Activated CD4-positive, CD25-positive, alpha-beta regulatory T cell treated with anti-CD3 and anti-CD28 coated beads, Interleukin-2, amount 50 U/mL, for 72 hours (primary cell): ENCODE measurements around the gene NUP85.
"Not testable (repeated sequence)": the region's sequence is repeated elsewhere in the genome, so short reads cannot be mapped to it uniquely, and the experiment has no call there.

Experiments
- DNase-seq: peaks from one replicate; pipeline ENCODE4 v3.0.0; 2021

The NUP85 gene

GRCh38 chr17:75242461-75243042 lies 37.1 kb downstream of the NUP85 start:
- DNase-seq: no peak

GRCh38 chr17:75244133-75244866 lies 38.8 kb downstream of the NUP85 start:
- DNase-seq: no peak

DNA sequence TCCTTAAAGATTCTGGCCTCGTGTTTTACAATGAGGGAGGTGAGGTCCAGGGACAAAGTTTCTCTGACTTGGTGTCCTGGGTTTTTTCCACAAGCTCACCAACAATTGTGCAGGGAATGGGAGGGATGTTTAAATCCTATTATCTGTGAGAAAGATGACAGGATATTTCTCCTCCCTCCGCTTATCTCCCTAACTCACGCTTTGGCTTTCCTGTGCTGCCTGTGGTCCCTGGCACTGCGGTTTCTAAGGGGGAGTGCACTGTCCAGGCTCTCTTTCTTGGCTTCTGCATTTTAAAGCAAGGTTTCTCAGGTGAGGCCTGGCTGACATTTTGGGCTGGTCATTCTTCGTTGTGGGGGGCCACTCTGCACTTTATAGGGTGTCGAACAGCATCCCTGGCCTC lies 39.5 kb downstream of the NUP85 start:
- DNase-seq: no peak

DNA sequence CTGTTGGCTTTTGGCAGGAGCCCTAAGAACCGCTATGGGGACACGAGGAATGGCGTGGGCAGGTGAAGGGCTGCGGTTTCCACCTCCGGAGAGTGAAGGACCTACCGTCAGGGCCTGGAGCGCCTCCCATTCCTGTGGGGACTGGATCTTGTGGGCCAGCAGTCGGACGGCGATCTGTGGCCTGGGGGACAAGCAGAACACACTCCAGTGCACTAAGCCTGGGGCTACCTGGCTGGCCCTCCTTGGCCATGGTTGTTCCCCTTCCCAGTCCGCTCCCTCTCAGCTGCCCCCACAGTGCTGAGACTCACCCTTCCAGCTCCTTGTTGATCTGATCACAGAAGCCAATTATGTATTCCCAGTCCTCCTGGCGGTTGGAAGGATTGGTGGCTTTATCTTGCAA lies 40.9 kb downstream of the NUP85 start:
- no peak for DNase-seq

DNA sequence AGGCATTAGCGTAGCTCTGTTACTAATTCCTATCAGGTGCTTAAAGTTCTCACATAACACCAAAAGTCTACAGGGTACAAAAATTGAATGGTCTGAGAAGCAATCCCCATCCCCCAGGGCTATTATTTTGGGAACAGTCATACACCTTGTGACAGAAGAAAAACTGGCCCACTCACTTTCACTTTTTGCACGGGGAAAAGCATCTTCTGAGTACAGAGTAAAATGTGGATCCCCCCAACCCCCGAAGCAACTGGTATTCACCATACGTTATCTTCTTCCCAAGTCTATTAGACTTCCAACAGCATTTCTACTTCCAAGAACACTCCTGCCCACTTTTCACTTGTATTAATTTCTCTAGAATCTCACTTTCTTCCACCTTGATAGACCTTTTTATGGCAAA lies 44.1 kb downstream of the NUP85 start:
- DNase-seq: no peak

DNA sequence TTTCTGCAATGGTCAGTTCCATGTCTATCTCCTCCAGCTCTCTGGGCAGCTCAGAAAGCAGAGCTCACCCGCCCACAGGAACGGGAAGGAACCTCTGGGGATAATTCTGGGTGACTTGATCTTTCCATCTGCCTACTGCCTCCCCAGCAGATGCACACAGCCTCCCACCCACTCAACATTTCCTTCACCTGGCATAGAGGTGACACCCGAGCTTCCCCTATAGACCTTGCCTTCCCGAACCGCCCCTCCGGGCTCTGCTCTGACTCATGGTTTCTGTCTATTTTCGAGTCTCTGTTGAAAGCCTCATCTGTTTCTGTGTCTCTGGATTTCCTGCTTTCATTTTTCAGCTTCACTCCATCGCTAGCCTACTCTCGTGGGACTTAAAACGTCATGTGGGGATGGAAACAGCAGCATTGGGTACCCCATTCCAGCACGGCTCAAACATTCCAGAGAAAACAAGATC lies 44.6 kb downstream of the NUP85 start:
- DNase-seq: peak; percentile 56

GRCh38 chr17:75252039-75252816 lies 46.7 kb downstream of the NUP85 start:
- no peak for DNase-seq

- not testable (repeated sequence) for DNase-seq
Observed at GRCh38 chr17:75255954-75256698, 50.6 kb downstream of the NUP85 start.

DNA sequence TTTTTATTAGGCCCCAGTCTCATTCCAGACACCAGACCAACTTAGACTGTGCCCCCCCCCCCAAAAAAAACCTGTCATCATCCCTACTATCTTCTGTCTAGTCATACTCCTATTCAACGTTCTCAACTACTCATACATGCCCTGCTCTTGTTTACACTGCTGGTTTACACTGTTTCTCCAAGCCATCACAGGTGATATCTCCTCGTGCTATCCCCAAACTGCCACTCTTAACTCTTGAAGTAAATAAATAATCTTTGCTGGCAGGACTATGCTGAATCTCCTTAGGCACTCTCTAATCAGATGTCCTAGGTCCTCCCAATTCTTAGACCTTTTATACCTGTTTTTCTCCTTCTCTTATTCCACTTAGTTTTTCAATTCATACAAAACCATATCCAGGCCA lies 51.7 kb downstream of the NUP85 start:
- DNase-seq: not testable (repeated sequence)

GRCh38 chr17:75260641-75261335 lies 55.3 kb downstream of the NUP85 start:
- DNase-seq: no peak

DNA sequence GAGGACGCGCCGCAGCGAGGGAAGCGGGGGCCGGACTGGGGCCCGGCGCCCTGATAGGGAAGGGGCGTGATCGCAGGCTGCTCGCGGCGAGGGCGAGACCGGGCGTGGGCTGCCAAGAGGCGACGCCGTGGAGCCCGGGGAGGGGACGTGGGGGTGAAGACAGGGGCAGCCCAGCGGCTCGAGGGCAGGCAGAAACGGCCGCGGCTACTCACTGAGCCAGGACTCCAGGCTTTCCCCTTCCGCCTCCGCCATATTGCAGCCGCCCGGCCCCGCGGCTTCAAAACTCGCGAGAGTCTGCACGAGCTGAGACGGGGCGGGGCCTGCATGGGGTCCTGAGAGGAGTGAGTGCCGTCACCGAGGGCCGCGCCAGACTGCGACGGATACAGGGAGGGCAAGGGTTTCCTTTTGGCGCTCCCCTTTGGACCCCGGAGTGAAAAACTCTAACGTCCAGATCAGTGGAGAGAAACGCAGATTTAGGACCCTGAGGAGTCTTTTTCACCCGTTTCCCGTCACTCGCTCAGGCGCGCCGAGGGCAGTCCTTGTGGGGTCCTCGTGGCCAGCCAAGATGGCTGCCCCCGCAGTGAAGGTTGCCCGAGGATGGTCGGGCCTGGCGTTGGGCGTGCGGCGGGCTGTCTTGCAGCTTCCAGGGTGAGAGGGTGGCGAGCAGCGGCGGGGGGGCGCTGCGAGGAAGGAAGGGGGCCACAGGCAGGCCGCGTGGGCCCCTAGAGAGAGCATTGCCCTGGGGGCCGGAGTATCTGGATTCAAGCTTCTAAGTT lies 56.0 kb downstream of the NUP85 start, which contains the start of the genes GGA3 and MRPS7:
Gene GGA3 (minus strand): TSS at position 271 of the 776 bp plus-strand sequence. CDS start 19 bp downstream, at position 252.
Gene MRPS7 (plus strand): TSS at position 544 of the 776 bp plus-strand sequence. CDS start 22 bp downstream, at position 566.
- peak; percentile 96 for DNase-seq

DNA sequence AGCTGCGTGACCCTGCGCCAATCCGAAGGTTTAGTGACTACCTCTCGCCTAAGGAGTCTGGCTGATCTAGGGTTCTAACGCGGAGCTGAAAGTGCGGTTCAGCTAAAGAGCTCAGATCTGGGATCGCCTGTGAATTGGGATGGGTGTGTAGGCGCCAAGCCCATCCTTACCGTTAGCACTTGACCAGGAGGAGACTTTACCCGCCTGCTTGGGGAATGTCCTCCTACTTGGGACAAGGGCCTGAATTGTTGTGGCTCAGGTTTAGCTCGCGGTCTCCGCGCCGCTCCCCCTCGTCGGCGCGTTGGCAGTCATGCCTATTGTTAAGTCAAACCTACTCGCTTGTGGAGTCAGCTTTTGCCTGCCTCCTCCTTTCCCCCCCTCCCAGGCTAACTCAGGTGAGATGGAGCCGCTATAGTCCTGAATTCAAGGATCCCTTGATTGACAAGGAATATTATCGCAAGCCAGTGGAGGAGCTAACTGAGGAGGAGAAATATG lies 56.7 kb downstream of the NUP85 start:
- no peak for DNase-seq

DNA sequence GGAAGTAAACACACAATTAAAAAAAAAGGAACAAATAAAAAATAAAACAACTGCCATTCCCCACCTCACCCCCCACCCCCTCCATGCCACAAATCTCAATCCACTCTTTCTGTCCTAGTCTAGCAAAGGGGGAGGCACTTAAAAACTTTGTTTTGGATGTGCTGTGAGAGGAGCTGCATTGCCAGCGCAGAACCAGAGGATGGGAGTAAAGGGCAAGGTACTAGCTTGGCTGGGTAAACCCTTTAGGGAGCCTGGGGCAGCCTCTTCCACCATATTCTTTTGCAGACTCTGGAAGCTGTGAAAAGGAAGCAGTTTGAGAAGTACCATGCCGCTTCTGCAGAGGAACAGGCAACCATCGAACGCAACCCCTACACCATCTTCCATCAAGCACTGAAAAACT lies 57.6 kb downstream of the NUP85 start:
- no peak for DNase-seq

DNA sequence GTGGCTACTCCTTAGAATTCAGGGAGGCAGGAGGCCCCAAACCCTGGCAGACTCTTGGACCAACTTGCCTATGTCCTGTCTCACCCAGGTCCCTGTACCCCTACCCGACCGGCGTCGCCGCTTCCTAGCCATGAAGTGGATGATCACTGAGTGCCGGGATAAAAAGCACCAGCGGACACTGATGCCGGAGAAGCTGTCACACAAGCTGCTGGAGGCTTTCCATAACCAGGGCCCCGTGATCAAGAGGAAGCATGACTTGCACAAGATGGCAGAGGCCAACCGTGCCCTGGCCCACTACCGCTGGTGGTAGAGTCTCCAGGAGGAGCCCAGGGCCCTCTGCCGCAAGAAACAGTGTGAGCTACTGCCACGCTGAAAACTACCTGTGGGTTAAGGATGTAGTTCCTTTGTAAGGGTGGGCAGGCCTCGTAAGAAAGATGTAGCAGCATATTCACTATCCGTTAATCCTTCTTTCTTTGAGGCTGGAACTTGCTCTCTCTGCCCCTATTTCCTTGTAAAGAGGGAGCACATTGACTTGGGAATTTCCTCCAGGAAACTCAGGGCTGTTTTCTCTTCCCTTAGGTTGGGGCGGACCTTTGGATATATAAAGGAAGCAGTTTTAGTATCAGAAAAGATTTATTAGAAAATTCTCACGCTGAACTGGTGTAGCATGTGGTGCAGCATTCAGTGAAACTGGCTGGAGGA lies 60.3 kb downstream of the NUP85 start:
- no peak for DNase-seq

DNA sequence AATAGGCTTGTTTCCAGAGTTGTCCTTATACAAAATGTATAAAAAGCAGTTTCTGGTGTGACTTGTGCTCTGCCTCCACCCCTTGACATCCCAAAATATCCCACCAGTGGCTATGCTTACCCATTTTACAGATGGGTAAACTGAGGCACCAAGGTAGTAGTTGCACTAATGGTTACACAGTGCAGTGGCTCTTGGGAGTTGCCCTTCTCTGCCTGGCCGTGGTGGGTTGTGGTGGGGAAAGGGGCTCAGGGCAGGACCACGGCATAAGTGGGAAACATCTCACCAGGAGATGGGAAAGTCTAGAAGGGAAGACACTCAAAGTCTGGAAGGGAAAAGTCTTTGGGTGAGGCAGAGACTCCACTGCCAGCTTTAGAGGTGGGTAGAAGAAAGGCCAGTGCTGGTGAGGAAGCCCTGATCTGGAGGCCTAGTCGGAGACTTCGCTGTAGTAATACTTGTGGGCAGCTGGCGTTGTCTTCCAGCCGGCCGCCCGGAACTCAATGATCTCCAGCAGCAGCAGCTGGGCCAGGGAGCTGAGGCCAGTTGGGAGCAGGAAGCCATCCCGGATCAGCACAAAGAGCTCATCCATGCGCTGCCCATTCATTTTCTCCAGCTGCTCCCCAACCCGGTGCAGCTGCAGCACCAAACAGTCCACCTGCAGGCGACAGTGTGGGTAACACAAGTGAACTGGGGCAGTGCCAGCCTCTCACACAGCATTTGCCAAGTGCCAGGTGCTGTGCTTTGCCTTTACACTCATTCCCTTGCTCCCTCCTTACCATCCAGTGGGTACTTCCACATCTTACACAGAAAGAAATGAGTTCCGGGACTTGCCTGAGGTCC lies 61.1 kb downstream of the NUP85 start:
- no peak for DNase-seq

DNA sequence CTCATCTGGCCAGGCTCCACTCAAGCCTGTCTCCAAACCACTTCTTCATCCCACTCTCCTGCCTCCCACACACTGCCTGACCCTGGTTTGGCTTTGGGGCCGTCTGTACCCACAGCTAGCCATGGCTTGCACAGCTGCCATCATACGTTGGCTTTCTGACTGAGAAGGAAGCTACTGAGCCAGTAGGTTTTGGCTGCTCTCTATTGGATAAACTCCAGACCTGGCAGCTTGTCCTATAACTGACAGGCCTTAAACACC lies 61.6 kb downstream of the NUP85 start:
- DNase-seq: no peak

GRCh38 chr17:75267411-75268232 lies 62.1 kb downstream of the NUP85 start:
- no peak for DNase-seq

DNA sequence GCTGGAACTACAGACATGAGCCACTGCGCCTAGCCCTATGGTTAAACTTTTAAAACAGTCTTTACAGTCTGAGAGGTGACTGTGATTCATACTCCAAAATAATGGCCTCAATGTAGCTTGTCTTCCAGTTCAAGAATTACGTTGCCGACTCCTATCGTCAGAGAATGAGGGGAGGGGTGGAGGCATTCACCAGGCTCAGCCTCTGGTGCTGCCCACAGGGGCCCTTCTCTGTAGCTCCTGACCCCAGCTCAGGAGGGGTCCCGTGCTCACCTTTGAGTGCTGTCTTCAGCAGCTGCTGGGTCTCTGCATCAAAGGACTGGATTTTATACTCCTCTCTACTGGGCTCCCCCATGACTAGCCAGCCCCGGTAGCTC lies 64.4 kb downstream of the NUP85 start:
- DNase-seq: no peak
